Mesenchymal stem cell (in vitro differentiated cells and primary cell): ENCODE results near the gene NFIB.

Experiments used
- DNase-seq: peaks from one replicate; pipeline ENCODE4 v3.0.0-alpha.2; 2013
- H2AFZ ChIP-seq: one replicate; pipeline ENCODE4 v1.6.1; 2013; ENCODE audit warnings: low read depth, mild to moderate bottlenecking, control low read depth, inconsistent platforms, low read length, moderate library complexity
- H2AK5ac ChIP-seq: 2 replicates; pipeline ENCODE4 v1.6.1; 2013; ENCODE audit warnings: low read length, moderate library complexity, mild to moderate bottlenecking, inconsistent platforms; ENCODE audit not compliant: severe bottlenecking
- H2BK120ac ChIP-seq: one replicate; pipeline ENCODE4 v1.6.1; 2013; ENCODE audit warnings: low read depth, mild to moderate bottlenecking, inconsistent platforms, low read length, moderate library complexity
- H2BK12ac ChIP-seq, 2 experiments: one replicate each; pipeline ENCODE4 v1.6.1; 2013; ENCODE audit warnings: inconsistent platforms in 2 of 2, low read length in 2 of 2, mild to moderate bottlenecking in 2 of 2, moderate library complexity in 2 of 2, control low read depth in 1 of 2
- H2BK15ac ChIP-seq: one replicate; pipeline ENCODE4 v1.6.1; 2013; ENCODE audit warnings: mild to moderate bottlenecking, low read depth, inconsistent platforms; ENCODE audit not compliant: poor library complexity, severe bottlenecking
- H2BK5ac ChIP-seq: 2 replicates; pipeline ENCODE4 v1.6.1; 2013; ENCODE audit warnings: low read depth, mild to moderate bottlenecking, low read length, control low read depth, inconsistent platforms; ENCODE audit not compliant: poor library complexity, severe bottlenecking
- H3K14ac ChIP-seq, 2 experiments: one replicate each; pipeline ENCODE4 v1.6.1; 2013; ENCODE audit warnings: inconsistent platforms in 2 of 2, low read length in 2 of 2, control low read depth in 1 of 2, mild to moderate bottlenecking in 1 of 2, moderate library complexity in 1 of 2
- H3K18ac ChIP-seq, 2 experiments: one replicate each; pipeline ENCODE4 v1.6.1; 2013; ENCODE audit warnings: inconsistent platforms in 2 of 2, low read length in 2 of 2, control low read depth in 1 of 2, low read depth in 1 of 2, mild to moderate bottlenecking in 1 of 2
- H3K23ac ChIP-seq, 2 experiments: one replicate each; pipeline ENCODE4 v1.6.1; 2013; ENCODE audit warnings: inconsistent platforms in 2 of 2, low read length in 2 of 2, mild to moderate bottlenecking in 2 of 2, moderate library complexity in 2 of 2, control low read depth in 1 of 2
- H3K27ac ChIP-seq: 2 replicates; pipeline ENCODE4 v1.5.1; 2013; ENCODE audit warnings: mild to moderate bottlenecking, moderate library complexity, low read length, control low read depth, inconsistent platforms; ENCODE audit not compliant: poor library complexity, severe bottlenecking
- H3K27me3 ChIP-seq, 2 experiments: 2 replicates each; pipeline versions ENCODE4 v1.6.1 to v1.7.0; 2013; ENCODE audit warnings: low read length in 2 of 2, mild to moderate bottlenecking in 2 of 2, moderate library complexity in 2 of 2, control low read depth in 1 of 2, inconsistent platforms in 1 of 2; ENCODE audit not compliant: control insufficient read depth in 1 of 2, insufficient read depth in 1 of 2
- H3K36me3 ChIP-seq, 2 experiments: 2 replicates each; pipeline versions ENCODE4 v1.6.1 to v1.7.0; 2013; ENCODE audit warnings: low read length in 2 of 2, control low read depth in 1 of 2, inconsistent platforms in 1 of 2, low read depth in 1 of 2, mild to moderate bottlenecking in 1 of 2; ENCODE audit not compliant: insufficient read depth in 2 of 2, control insufficient read depth in 1 of 2
- H3K4ac ChIP-seq, 2 experiments: one replicate each; pipeline ENCODE4 v1.6.1; 2013; ENCODE audit warnings: inconsistent platforms in 2 of 2, low read length in 2 of 2, mild to moderate bottlenecking in 2 of 2, moderate library complexity in 2 of 2, control low read depth in 1 of 2, low read depth in 1 of 2
- H3K4me1 ChIP-seq: 2 replicates; pipeline ENCODE4 v1.6.1; 2013; ENCODE audit warnings: low read depth, low read length, control low read depth; ENCODE audit not compliant: control insufficient read depth, insufficient read depth
- H3K4me2 ChIP-seq: 2 replicates; pipeline ENCODE4 v1.6.1; 2013; ENCODE audit warnings: low read length, mild to moderate bottlenecking, inconsistent platforms; ENCODE audit not compliant: poor library complexity, severe bottlenecking
- H3K4me3 ChIP-seq, 2 experiments: 2 replicates each; pipeline versions ENCODE4 v1.5.1 to v1.7.0; 2013; ENCODE audit warnings: low read length in 2 of 2, mild to moderate bottlenecking in 2 of 2, control low read depth in 1 of 2, low read depth in 1 of 2; ENCODE audit not compliant: insufficient read depth in 1 of 2
- H3K79me1 ChIP-seq: replicated peaks from 2 replicates; pipeline ENCODE4 v1.6.1; 2013; ENCODE audit warnings: mild to moderate bottlenecking, control low read depth, low read length, inconsistent platforms; ENCODE audit not compliant: poor library complexity, severe bottlenecking
- H3K9ac ChIP-seq: 2 replicates; pipeline ENCODE4 v1.7.0; 2013; ENCODE audit warnings: mild to moderate bottlenecking, low read length, moderate library complexity
- H3K9me3 ChIP-seq: 2 replicates; pipeline ENCODE4 v1.7.0; 2013; ENCODE audit warnings: mild to moderate bottlenecking, low read length; ENCODE audit not compliant: control insufficient read depth
- H4K8ac ChIP-seq: one replicate; pipeline ENCODE4 v1.6.1; 2013; ENCODE audit warnings: inconsistent platforms, mild to moderate bottlenecking, low read length, moderate library complexity
- H4K91ac ChIP-seq: one replicate; pipeline ENCODE4 v1.6.1; 2013; ENCODE audit warnings: mild to moderate bottlenecking, low read length, inconsistent platforms
- WGBS: methylation state at CpG from one replicate; pipeline ENCODE4 v1.1.7; 2013; ENCODE audit warnings: mixed read lengths; 5-methylcytosine and 5-hydroxymethylcytosine counted together

The NFIB gene

GRCh38 chr9:14356351-14357265, 42.7 kb upstream of the NFIB start:
- Histone ChIP-seq H2BK5ac (no peak overlapping the region), H3K9ac (no peak overlapping the region), H3K4me1 (no peaks in the 10 kb centered on the region), H3K18ac (no peak overlapping the region), H4K91ac (no peak overlapping the region), H2BK12ac (no peak overlapping the region), H3K4ac (no peak overlapping the region), H2AK5ac (no peak overlapping the region), H3K14ac (no peak overlapping the region), H3K9me3 (no peaks in the 10 kb centered on the region), H3K4me2 (no peak overlapping the region), H2BK120ac (no peak overlapping the region), H3K27ac (no peak overlapping the region), H2BK15ac (no peak overlapping the region), H2AFZ (no peak overlapping the region), H4K8ac (no peak overlapping the region), H3K36me3 (no peaks in the 10 kb centered on the region), H3K79me1 (no peaks in the 10 kb centered on the region), H3K4me3 (no peak overlapping the region), H3K27me3 (peaks cover 21 to 58% of the 10 kb centered on the region in 2 experiments), H3K23ac (no peak overlapping the region)
- no peak for DNase-seq
- WGBS = 73% methylated on average over 7 of the region's 7 CpGs

GRCh38 chr9:14354201-14354600, 40.3 kb upstream of the NFIB start:
- no peak overlapping the region for H3K18ac ChIP-seq
- H3K9me3 ChIP-seq = no peaks in the 10 kb centered on the region
- no peak overlapping the region for H2BK12ac ChIP-seq
- no peak overlapping the region for H2BK15ac ChIP-seq
- H3K36me3 ChIP-seq = no peaks in the 10 kb centered on the region
- no peak overlapping the region for H3K27ac ChIP-seq
- no peak overlapping the region for H2AFZ ChIP-seq
- H3K27me3 ChIP-seq = peaks cover 45 to 79% of the 10 kb centered on the region in 2 experiments
- H3K9ac ChIP-seq = no peak overlapping the region
- H3K14ac ChIP-seq = no peak overlapping the region
- H4K8ac ChIP-seq = no peak overlapping the region
- H3K4me2 ChIP-seq = no peak overlapping the region
- DNase-seq = no peak
- H3K4me1 ChIP-seq = peaks cover 3% of the 10 kb centered on the region
- H2AK5ac ChIP-seq = no peak overlapping the region
- no CpG with 5 or more reads among the region's 1 CpG for WGBS
- H3K79me1 ChIP-seq = no peaks in the 10 kb centered on the region
- no peak overlapping the region for H3K23ac ChIP-seq
- no peak overlapping the region for H2BK5ac ChIP-seq
- no peak overlapping the region for H3K4ac ChIP-seq
- no peak overlapping the region for H3K4me3 ChIP-seq
- no peak overlapping the region for H2BK120ac ChIP-seq
- no peak overlapping the region for H4K91ac ChIP-seq

- Histone ChIP-seq H3K4me1 (peaks cover 10% of the 10 kb centered on the region), H2AFZ (no peak overlapping the region), H3K79me1 (no peaks in the 10 kb centered on the region), H3K23ac (no peak overlapping the region), H3K4ac (no peak overlapping the region), H2BK12ac (no peak overlapping the region), H3K14ac (no peak overlapping the region), H3K27me3 (peaks cover 52 to 85% of the 10 kb centered on the region in 2 experiments), H3K27ac (no peak overlapping the region), H2BK15ac (no peak overlapping the region), H3K18ac (no peak overlapping the region), H3K9me3 (no peaks in the 10 kb centered on the region), H3K9ac (peak overlapping the region; percentile 46), H3K36me3 (no peaks in the 10 kb centered on the region), H4K8ac (no peak overlapping the region), H2BK120ac (no peak overlapping the region), H3K4me2 (peak overlapping the region; percentile 48), H3K4me3 (peak overlapping the region in 1 of 2 experiments; percentile 59), H2BK5ac (no peak overlapping the region), H2AK5ac (no peak overlapping the region), H4K91ac (no peak overlapping the region)
- 13% methylated on average over 17 of the region's 18 CpGs for WGBS
- peak; percentile 74 for DNase-seq
Measured at GRCh38 chr9:14353222-14354056, 39.5 kb upstream of the NFIB start.

GRCh38 chr9:14352503-14352902, 38.6 kb upstream of the NFIB start:
- no peak overlapping the region for H2BK15ac ChIP-seq
- H2AFZ ChIP-seq = no peak overlapping the region
- H3K27me3 ChIP-seq = peaks cover 62 to 91% of the 10 kb centered on the region in 2 experiments
- WGBS = 45% methylated on average over 4 of the region's 4 CpGs
- peak overlapping the region in 1 of 2 experiments; percentile 39 for H3K14ac ChIP-seq
- no peak overlapping the region for H2BK5ac ChIP-seq
- H3K4me3 ChIP-seq = peak overlapping the region in 1 of 2 experiments; percentile 32
- no peak overlapping the region for H2BK12ac ChIP-seq
- H3K23ac ChIP-seq = no peak overlapping the region
- DNase-seq = peak; percentile 9
- no peak overlapping the region for H3K4ac ChIP-seq
- H3K27ac ChIP-seq = no peak overlapping the region
- no peak overlapping the region for H2AK5ac ChIP-seq
- no peaks in the 10 kb centered on the region for H3K79me1 ChIP-seq
- no peak overlapping the region for H4K91ac ChIP-seq
- peaks cover 18% of the 10 kb centered on the region for H3K4me1 ChIP-seq
- no peaks in the 10 kb centered on the region for H3K9me3 ChIP-seq
- no peak overlapping the region for H4K8ac ChIP-seq
- H3K18ac ChIP-seq = peak overlapping the region in 1 of 2 experiments; percentile 61
- H3K4me2 ChIP-seq = no peak overlapping the region
- H3K36me3 ChIP-seq = no peaks in the 10 kb centered on the region
- H3K9ac ChIP-seq = peak overlapping the region; percentile 21
- no peak overlapping the region for H2BK120ac ChIP-seq
